Measurements from ENCODE around the gene HOXC9. TPM values are rescaled to one million over a fixed set of nuclear protein-coding genes. Genes with fewer than 3 reads are reported as not detected.
A peak's percentile ranks its signal among the peaks of the same experiment; 100 is the strongest.

HOXC9 gene
- total and polyA plus RNA-seq, 7 donors: 6.4 to 31.1 (median 11.3) TPM

DNA sequence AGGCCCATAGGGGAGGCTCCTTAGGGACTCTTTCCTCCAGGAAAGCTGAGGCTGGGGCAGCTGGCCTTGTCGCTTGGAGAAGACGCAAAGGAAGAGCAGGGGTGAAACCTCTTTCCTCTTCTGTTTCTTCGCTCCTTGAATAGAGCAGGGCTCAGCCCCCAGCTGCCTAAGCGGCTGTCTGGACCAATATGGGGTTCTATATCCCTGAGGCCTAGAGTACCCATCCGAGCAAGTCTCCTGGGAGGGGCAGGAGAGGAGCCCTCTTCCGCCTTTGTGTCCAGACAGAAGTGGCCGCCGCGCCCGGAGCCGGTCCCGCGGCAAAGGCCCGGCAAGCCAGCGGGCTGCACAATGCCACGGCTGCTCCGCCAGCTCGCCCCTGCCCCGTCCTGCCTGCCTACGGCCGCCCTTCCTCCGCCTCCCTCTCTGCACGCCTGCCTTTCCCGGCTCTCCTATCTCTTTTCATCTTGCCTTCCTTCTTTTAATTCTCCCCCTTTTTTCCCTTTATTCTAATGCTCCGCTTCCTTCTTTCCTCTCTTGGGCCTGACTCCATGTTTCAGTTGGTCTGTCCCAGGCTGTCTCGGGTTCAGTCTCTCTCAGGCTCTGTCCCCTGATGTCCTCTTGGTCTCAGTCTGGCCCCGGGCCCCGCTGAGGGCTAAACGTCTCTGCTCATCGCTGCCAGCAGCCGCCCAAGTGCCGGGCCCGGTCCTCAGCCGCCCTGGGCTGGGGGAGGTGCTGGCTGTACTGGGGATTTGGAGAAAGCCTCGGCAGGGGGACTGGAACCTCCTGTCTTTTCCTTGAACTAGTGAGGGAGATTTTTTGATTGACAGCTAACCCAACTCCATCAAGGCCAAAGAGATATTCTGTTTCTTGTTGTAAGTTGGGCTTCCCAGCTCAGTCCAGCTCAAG lies 2.5 kb upstream of the HOXC9 start:
- ATAC-seq (peak in 3 of 4 donors; percentile 12 to 22 (median 15)), DNase-seq (peak in 1 of 2 donors; percentile 80)
- 1 to 2% (median 2%) methylated on average over 28 to 35 of the region's 35 CpGs for WGBS, 3 donors
- H3K36me3 ChIP-seq (ENCODE audit: insufficient read depth in 1 of 2, low read depth in 1 of 2): no peaks in the 10 kb centered on the region
- peak overlapping the region; percentile 95 for H3K27ac ChIP-seq
- H3K27me3 ChIP-seq (ENCODE audit: insufficient read depth in 3 of 3, low read length in 2 of 3): no peaks in the 10 kb centered on the region
- no peaks in the 10 kb centered on the region for H3K9me3 ChIP-seq
- intact Hi-C loops (cut with DNase I): loop anchor here in 1 of 2 donors (2.0 kb wide), 1 partner anchor 15 kb away; no protein-coding TSS in a partner anchor
- peaks cover 8% of the 10 kb centered on the region for H3K4me1 ChIP-seq
- TF ChIP-seq, protein P1, sequence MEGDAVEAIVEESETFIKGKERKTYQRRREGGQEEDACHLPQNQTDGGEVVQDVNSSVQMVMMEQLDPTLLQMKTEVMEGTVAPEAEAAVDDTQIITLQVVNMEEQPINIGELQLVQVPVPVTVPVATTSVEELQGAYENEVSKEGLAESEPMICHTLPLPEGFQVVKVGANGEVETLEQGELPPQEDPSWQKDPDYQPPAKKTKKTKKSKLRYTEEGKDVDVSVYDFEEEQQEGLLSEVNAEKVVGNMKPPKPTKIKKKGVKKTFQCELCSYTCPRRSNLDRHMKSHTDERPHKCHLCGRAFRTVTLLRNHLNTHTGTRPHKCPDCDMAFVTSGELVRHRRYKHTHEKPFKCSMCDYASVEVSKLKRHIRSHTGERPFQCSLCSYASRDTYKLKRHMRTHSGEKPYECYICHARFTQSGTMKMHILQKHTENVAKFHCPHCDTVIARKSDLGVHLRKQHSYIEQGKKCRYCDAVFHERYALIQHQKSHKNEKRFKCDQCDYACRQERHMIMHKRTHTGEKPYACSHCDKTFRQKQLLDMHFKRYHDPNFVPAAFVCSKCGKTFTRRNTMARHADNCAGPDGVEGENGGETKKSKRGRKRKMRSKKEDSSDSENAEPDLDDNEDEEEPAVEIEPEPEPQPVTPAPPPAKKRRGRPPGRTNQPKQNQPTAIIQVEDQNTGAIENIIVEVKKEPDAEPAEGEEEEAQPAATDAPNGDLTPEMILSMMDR (IDR thresholded peaks at IDR 0.05): no peak
- peak overlapping the region; percentile 78 for H3K4me3 ChIP-seq

DNA sequence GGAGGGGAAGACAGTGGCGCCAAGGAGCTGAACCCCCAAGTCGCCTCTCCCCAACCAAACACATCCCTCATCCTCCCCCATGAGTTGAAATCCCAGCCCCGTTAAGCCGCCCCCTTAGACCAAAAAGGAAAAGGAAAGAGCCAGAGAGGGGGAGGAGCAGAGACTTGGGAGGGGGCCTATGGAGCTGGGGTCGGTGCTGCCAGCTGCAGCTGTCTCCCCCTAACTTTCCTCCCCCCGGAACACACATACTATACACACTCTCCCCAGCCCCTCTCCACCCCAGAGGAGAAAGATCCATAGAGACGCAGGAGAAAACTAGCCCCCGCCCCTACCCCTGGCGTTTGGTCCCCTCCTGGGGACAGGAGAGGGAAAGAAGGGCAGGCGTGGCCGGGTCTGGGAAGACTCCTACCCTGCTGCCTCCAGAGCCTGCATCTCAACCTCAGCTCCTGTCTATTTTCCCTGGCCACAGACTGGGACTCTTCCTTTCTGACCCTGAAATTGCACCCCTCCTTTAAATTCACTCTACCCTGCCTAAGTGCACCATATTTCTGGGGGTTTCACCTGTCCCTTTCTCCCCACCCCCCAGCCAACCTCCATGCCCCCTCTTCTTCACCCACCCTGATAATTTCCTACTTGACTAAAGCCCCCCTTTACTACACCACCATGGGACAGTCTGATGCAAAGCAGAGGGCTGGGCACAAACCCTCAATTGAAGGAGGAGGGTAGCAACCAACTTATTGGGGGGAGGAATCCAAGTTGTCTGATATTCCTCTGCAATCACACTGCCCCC lies 1.7 kb upstream of the HOXC9 start:
- no peaks in the 10 kb centered on the region for H3K9me3 ChIP-seq
- no peaks in the 10 kb centered on the region for H3K27me3 ChIP-seq (ENCODE audit: insufficient read depth in 3 of 3, low read length in 2 of 3)
- 5 to 16% (median 8%) methylated on average over 8 to 11 of the region's 11 CpGs for WGBS, 3 donors
- no peaks in the 10 kb centered on the region for H3K36me3 ChIP-seq (ENCODE audit: insufficient read depth in 1 of 2, low read depth in 1 of 2)
- intact Hi-C loops (cut with DNase I): no loop called here
- DNase-seq (peak in 1 of 2 donors; percentile 53), ATAC-seq (no peak)
- H3K27ac ChIP-seq: peak overlapping the region; percentile 95
- peaks cover 15% of the 10 kb centered on the region for H3K4me1 ChIP-seq
- TF ChIP-seq, protein P1 (IDR thresholded peaks at IDR 0.05): no peak
- peak overlapping the region; percentile 78 for H3K4me3 ChIP-seq

DNA sequence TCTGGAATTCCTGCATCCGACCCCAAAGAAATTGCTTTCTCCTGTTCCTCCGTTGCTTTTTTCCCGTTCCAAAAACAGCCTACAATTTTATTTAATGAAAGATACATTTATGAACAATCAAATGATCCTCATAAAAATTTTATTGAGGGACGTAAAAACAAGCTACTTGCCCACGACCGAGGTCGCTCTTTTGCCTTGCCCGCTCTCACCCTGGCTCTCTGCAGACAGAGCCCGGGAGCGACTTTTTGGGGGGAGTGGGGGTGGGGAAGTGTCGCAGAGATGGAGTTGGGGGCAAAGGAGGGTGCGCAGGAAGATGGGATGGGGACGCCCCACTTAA lies 1.1 kb upstream of the HOXC9 start:
- H3K36me3 ChIP-seq (ENCODE audit: insufficient read depth in 1 of 2, low read depth in 1 of 2): no peaks in the 10 kb centered on the region
- 4 to 16% (median 7%) methylated on average over 13 of the region's 13 CpGs for WGBS, 3 donors
- no peak for ATAC-seq
- DNase-seq: peak in 1 of 2 donors; percentile 13
- peaks cover 16% of the 10 kb centered on the region for H3K4me1 ChIP-seq
- intact Hi-C loops (cut with DNase I): no loop called here
- TF ChIP-seq, protein P1 (IDR thresholded peaks at IDR 0.05): no peak
- H3K4me3 ChIP-seq: peak overlapping the region; percentile 78
- no peaks in the 10 kb centered on the region for H3K9me3 ChIP-seq
- H3K27ac ChIP-seq: peak overlapping the region; percentile 95
- no peaks in the 10 kb centered on the region for H3K27me3 ChIP-seq (ENCODE audit: insufficient read depth in 3 of 3, low read length in 2 of 3)

DNA sequence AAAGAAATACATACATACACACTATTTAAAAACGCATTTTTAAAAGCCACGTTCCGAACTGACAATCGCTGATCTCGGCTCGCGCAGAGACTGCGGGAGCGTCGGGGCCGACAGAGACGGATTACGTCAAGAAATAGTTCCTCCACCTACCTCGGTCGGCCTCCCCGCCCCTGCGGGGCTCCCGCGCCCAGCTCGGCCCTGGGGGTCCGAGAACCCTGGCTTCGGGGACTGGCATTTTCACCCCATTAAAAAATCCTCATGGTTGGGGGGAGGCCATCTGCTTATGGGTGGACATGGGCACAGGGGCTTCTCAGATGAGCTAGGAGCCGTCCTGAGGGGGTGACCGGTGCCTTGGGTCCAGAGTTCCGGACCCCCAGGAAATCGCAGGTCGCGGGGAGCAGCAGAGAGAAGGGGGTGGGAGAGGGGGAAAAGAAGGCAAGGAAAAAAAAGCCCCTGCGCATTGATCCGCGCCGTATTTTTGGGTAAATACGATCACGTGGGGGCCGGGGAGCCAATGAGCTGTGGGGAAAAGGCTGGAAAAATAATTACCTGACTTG lies 324 bp upstream of the HOXC9 start:
- Histone ChIP-seq H3K9me3 (no peaks in the 10 kb centered on the region), H3K4me3 (peak overlapping the region; percentile 78), H3K4me1 (peaks cover 19% of the 10 kb centered on the region), H3K36me3 (ENCODE audit: insufficient read depth in 1 of 2, low read depth in 1 of 2) (no peaks in the 10 kb centered on the region), H3K27me3 (ENCODE audit: insufficient read depth in 3 of 3, low read length in 2 of 3) (no peaks in the 10 kb centered on the region), H3K27ac (peak overlapping the region; percentile 95)
- 1% methylated on average over 35 of the region's 35 CpGs for WGBS, 3 donors
- peak; percentile 75 to 85 for DNase-seq
- TF ChIP-seq, protein P1 (IDR thresholded peaks at IDR 0.05): no peak
- peak; percentile 41 to 59 (median 50) for ATAC-seq
- intact Hi-C loops (cut with DNase I): loop anchor here in 1 of 2 donors (5.0 kb wide), 1 partner anchor 278 kb away; no protein-coding TSS in a partner anchor

All from psoas muscle (tissue), 8 donors.